Endothelial cell (in vitro differentiated cells): ENCODE data around the gene TMEM39A. TPM values are rescaled to one million over a fixed set of nuclear protein-coding genes. Genes with fewer than 3 reads are reported as not detected.
A peak's percentile ranks its signal among the peaks of the same experiment; 100 is the strongest.

ENCODE experiments used
- DNase-seq: peaks from one replicate; pipeline ENCODE4 v3.0.0; 2021; ENCODE audit warnings: low spot score
- H3K27ac Mint-ChIP-seq: one replicate; pipeline ENCODE4 v1.8.0; 2021; ENCODE audit warnings: mixed read lengths, inconsistent platforms; ENCODE audit not compliant: unreplicated experiment
- H3K27me3 Mint-ChIP-seq: one replicate; pipeline ENCODE4 v1.8.0; 2021; ENCODE audit warnings: mild to moderate bottlenecking, moderate library complexity, mixed read lengths, inconsistent platforms; ENCODE audit not compliant: unreplicated experiment
- H3K36me3 Mint-ChIP-seq: one replicate; pipeline ENCODE4 v1.8.0; 2021; ENCODE audit warnings: mild to moderate bottlenecking, low read depth, mixed read lengths, inconsistent platforms; ENCODE audit not compliant: unreplicated experiment
- H3K4me1 Mint-ChIP-seq: one replicate; pipeline ENCODE4 v1.8.0; 2021; ENCODE audit warnings: mild to moderate bottlenecking, mixed read lengths, inconsistent platforms; ENCODE audit not compliant: unreplicated experiment
- H3K4me3 Mint-ChIP-seq: one replicate; pipeline ENCODE4 v1.8.0; 2021; ENCODE audit warnings: mild to moderate bottlenecking, mixed read lengths, inconsistent platforms; ENCODE audit not compliant: unreplicated experiment
- H3K9me3 Mint-ChIP-seq: one replicate; pipeline ENCODE4 v1.8.0; 2021; ENCODE audit warnings: mixed read lengths, inconsistent platforms; ENCODE audit not compliant: unreplicated experiment
- total RNA-seq: library from RNA; stranded (reverse); fragmentation: NEBNext Ultra II Directional; extraction: Animal tissue kit (Norgen Biotek cat#: 25700); gene quantifications from one replicate; pipeline ENCODE4 v1.2.1, GENCODE V29; 2021; ENCODE audit not compliant: unreplicated experiment
- TF ChIP-seq, protein P1 (sequence below): fragments of 200-600 bp; sonication (generic); IDR thresholded peaks from one replicate; pipeline ENCODE4 v1.5.0; 2021; ENCODE audit warnings: antibody characterized with exemption; ENCODE audit not compliant: unreplicated experiment

Gene TMEM39A
- total RNA-seq, 1 donor from 2014 or later = 30.5 TPM

DNA sequence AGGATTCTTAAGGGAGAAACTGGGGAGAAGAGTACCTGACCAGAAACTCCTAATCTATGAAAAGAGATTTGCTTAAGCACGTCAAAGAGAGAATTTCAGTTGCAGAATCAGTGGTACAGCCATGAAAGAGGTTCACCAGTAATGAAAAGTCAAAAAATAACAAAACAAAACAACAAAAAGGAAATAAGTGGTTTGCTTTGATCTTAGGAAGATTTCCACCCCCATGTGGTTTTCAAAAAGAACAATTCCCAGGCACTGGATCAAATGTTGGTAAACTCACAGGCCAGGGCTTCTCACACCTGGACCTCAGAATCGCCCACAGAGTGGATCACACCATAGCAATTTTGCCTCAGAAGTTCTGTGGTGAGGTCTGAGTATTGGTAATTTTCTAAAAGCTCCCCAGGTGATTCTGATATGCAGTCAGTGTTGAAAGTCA, 67.5 kb downstream of the TMEM39A start:
- Mint-ChIP-seq H3K4me3 (no peak overlapping the region), H3K36me3 (peaks cover 58% of the 10 kb centered on the region), H3K27ac (peak overlapping the region; percentile 36), H3K4me1 (peaks cover 7% of the 10 kb centered on the region), H3K27me3 (peaks cover 3% of the 10 kb centered on the region), H3K9me3 (no peaks in the 10 kb centered on the region)
- no peak for DNase-seq
- TF ChIP-seq, protein P1, sequence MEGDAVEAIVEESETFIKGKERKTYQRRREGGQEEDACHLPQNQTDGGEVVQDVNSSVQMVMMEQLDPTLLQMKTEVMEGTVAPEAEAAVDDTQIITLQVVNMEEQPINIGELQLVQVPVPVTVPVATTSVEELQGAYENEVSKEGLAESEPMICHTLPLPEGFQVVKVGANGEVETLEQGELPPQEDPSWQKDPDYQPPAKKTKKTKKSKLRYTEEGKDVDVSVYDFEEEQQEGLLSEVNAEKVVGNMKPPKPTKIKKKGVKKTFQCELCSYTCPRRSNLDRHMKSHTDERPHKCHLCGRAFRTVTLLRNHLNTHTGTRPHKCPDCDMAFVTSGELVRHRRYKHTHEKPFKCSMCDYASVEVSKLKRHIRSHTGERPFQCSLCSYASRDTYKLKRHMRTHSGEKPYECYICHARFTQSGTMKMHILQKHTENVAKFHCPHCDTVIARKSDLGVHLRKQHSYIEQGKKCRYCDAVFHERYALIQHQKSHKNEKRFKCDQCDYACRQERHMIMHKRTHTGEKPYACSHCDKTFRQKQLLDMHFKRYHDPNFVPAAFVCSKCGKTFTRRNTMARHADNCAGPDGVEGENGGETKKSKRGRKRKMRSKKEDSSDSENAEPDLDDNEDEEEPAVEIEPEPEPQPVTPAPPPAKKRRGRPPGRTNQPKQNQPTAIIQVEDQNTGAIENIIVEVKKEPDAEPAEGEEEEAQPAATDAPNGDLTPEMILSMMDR = no peak

- H3K9me3 Mint-ChIP-seq = no peaks in the 10 kb centered on the region
- TF ChIP-seq, protein P1 = no peak
- H3K4me1 Mint-ChIP-seq = peaks cover 9% of the 10 kb centered on the region
- H3K4me3 Mint-ChIP-seq = peak overlapping the region; percentile 7
- H3K36me3 Mint-ChIP-seq = peaks cover 38% of the 10 kb centered on the region
- H3K27me3 Mint-ChIP-seq = peaks cover 3% of the 10 kb centered on the region
- peak overlapping the region; percentile 74 for H3K27ac Mint-ChIP-seq
- no peak for DNase-seq
Observed at GRCh38 chr3:119388577-119388976, 74.8 kb downstream of the TMEM39A start.

DNA sequence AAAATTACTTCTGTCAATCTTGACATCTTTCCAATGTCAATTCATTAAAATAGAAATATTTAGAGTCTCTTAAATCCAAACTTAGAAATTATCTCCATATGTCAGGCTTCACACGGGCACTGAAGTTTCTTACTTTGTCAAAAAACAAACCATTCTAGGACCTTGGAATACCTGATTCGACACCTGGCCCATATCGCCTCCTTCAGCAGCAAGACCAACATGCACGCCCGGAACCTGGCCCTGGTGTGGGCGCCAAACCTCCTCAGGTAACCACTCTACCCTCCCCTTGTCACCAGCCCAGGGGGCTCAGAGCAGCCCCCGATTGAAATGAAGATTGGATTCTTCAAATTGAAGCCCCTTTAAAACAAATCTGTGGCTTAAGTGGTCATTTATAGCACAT, 81.3 kb downstream of the TMEM39A start:
- Mint-ChIP-seq H3K36me3 (peaks cover 49% of the 10 kb centered on the region), H3K4me3 (no peak overlapping the region), H3K27ac (no peak overlapping the region), H3K27me3 (peaks cover 5% of the 10 kb centered on the region), H3K9me3 (no peaks in the 10 kb centered on the region), H3K4me1 (peaks cover 6% of the 10 kb centered on the region)
- DNase-seq = no peak
- TF ChIP-seq, protein P1 = no peak

GRCh38 chr3:119380697-119381096, 82.7 kb downstream of the TMEM39A start:
- H3K36me3 Mint-ChIP-seq = peaks cover 56% of the 10 kb centered on the region
- H3K27ac Mint-ChIP-seq = peak overlapping the region; percentile 18
- TF ChIP-seq, protein P1 = no peak
- H3K4me3 Mint-ChIP-seq = no peak overlapping the region
- peaks cover 7% of the 10 kb centered on the region for H3K27me3 Mint-ChIP-seq
- H3K4me1 Mint-ChIP-seq = peaks cover 10% of the 10 kb centered on the region
- DNase-seq = no peak
- no peaks in the 10 kb centered on the region for H3K9me3 Mint-ChIP-seq

Other genes starting within 250 kb of the TMEM39A start
- gene B4GALT4, start 222.7 kb downstream of the TMEM39A start, total RNA-seq = 12.3 TPM
- gene ARHGAP31, start 169.2 kb downstream of the TMEM39A start, total RNA-seq = 114 TPM
- gene POGLUT1, start 5.3 kb upstream of the TMEM39A start, total RNA-seq = 14.7 TPM
- gene TIMMDC1, start 34.9 kb upstream of the TMEM39A start, total RNA-seq = 83.0 TPM
- not detected for gene CD80, start 96.0 kb upstream of the TMEM39A start, total RNA-seq
- 5.1 TPM for gene ADPRH, start 115.9 kb upstream of the TMEM39A start, total RNA-seq
- 0.80 TPM for gene PLA1A, start 134.3 kb upstream of the TMEM39A start, total RNA-seq
- gene POPDC2, start 197.0 kb upstream of the TMEM39A start, total RNA-seq = 2.0 TPM
- 16.9 TPM for gene COX17, start 213.8 kb upstream of the TMEM39A start, total RNA-seq
- 0.23 TPM for gene CFAP91, start 239.4 kb upstream of the TMEM39A start, total RNA-seq